ENCODE results near the gene SEMA6C.

Gene SEMA6C

DNA sequence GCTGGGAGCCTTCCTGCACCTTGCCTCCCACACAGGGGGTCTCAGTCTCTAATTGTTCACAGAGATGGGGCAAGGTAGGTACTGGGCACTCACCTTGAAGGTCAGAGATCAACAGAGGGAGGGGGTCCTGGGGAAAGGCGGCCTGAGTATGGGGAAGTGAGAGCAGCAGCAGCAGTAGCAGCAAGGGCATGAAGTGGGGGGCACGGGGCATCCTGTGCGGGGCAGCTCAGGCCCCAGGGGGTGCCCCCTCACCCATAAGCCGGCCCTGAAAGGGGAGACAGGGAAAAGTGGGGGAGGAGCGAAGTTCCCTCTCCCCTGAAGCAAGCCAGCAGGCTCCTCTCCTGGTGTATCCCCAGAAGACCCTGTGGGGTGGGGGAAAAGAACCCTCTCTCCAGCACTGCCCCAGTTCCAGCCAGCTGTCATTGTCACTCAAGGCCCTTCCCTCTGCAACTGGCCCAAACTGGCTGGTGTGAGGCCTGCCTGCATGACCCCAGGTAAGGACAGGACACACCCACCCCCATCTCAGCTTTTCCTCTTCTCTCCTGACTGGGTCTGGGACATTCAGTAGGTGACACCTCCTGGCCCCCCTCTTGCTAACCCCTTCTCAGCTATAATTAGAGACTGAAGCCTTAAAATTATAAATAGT, 3.9 kb downstream of the SEMA6C start:
- Histone ChIP-seq H3K9me3 (ENCODE audit: control insufficient read depth, low read length) (no peaks in the 10 kb centered on the region), H3K36me3 (ENCODE audit: control insufficient read depth, insufficient read depth, low read length) (peaks cover 13% of the 10 kb centered on the region), H3K4me3 (ENCODE audit: extremely low read depth, insufficient read depth, low read length, poor library complexity, severe bottlenecking) (no peak overlapping the region), H3K27ac (ENCODE audit: low read depth, low read length, severe bottlenecking) (no peak overlapping the region), H3K4me1 (ENCODE audit: control insufficient read depth, insufficient read depth, low read length, poor library complexity, severe bottlenecking) (peaks cover 18% of the 10 kb centered on the region)
- WGBS, 2 experiments (ENCODE audit: insufficient coverage in 2 of 2): 80 to 97% methylated on average over 1 to 4 of the region's 5 CpGs

DNA sequence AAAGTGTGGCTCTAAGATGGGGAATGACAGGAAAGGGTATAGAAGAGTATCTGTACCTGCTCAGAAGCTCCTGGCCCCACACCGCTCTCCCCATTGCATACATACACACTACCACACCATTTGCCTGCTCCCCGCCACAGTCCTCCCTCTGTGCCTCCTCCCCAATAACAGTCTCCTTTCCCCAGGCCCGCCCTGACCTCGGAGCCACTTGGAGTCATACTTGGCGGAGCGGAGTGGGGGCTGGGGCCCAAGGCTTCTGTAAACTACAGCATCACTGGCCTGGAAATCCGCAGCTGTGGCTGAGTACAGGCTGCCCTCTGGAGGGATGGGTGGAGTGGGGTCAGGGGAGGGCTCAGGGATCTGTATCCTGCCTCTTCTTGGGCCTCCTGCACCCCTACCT, 8.6 kb downstream of the SEMA6C start:
- H3K9me3 ChIP-seq (ENCODE audit: control insufficient read depth, low read length): no peaks in the 10 kb centered on the region
- 94 to 97% methylated on average over 5 to 6 of the region's 7 CpGs for WGBS, 2 experiments (ENCODE audit: insufficient coverage in 2 of 2)
- peaks cover 31% of the 10 kb centered on the region for H3K36me3 ChIP-seq (ENCODE audit: control insufficient read depth, insufficient read depth, low read length)
- no peak overlapping the region for H3K4me3 ChIP-seq (ENCODE audit: extremely low read depth, insufficient read depth, low read length, poor library complexity, severe bottlenecking)
- H3K4me1 ChIP-seq (ENCODE audit: control insufficient read depth, insufficient read depth, low read length, poor library complexity, severe bottlenecking): no peaks in the 10 kb centered on the region
- no peak overlapping the region for H3K27ac ChIP-seq (ENCODE audit: low read depth, low read length, severe bottlenecking)

DNA sequence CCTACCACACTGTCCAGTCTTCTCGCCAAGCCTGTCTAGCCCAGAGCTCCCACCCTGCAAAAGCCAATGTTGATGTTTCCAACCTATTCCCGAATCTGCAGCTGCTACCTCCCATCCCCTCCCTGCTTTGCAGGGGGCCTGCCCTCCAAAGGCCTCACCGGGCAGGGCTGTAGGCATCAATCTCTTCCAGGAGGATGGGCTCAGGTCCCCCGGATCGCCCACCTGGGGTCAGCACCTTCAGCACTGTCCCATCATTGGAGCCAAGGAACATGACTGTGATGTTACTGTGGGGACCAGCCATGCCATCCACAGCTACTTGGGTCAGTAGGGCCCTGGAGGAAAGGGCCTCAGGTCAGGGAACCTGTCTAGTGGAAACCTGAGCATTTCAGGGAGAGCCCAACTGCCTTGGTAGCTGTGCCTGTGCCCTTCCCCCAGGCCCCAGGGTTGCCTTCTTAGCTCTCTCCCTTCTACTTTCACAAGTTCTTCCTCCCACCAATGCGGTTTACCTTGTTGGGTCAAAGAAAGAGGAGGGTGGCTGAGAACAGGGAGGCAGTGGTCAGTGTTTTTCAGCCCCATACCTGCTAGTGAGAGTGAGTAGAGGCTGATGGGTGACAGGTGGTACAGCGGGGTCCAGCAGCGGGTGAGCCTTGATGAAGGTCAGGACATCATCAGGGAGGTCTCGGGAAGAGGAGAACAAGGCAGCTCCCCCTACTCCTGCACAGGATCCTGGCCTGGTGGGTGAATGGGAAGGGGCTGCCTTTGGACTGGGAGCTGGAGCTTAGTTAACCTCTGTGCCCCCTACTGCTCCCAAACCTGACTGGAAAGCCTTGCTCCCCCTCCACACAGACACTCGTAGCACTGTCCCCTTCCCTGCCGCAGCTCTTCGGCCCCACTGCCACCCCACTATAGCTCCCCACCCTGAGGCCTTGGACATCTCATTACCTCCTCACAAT, 10.7 kb downstream of the SEMA6C start:
- H3K27ac ChIP-seq (ENCODE audit: low read depth, low read length, severe bottlenecking): no peak overlapping the region

DNA sequence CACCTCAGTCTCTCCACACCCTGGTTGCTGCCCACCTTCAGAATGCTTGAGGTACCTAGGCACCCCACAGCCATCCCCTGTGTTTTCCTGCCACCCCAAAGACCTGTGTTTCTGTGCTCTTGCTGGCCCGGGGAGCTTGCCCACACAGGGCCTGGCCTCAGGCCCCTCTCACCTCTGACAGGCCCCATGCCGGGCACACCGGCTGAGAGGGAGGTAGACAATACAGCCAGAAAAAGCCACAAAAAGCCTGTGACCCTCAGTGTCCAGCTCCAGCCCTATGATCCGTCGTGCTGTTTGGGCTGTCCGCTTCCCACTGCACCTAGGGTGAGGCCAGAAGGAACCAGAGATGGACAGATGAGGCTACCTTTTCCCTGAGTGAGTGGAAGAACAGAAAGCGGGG, 11.4 kb downstream of the SEMA6C start:
- Histone ChIP-seq H3K4me1 (ENCODE audit: control insufficient read depth, insufficient read depth, low read length, poor library complexity, severe bottlenecking) (peaks cover 10% of the 10 kb centered on the region), H3K27ac (ENCODE audit: low read depth, low read length, severe bottlenecking) (no peak overlapping the region), H3K9me3 (ENCODE audit: control insufficient read depth, low read length) (no peaks in the 10 kb centered on the region), H3K36me3 (ENCODE audit: control insufficient read depth, insufficient read depth, low read length) (peaks cover 28% of the 10 kb centered on the region), H3K4me3 (ENCODE audit: extremely low read depth, insufficient read depth, low read length, poor library complexity, severe bottlenecking) (no peak overlapping the region)
- 97 to 98% methylated on average over 7 of the region's 7 CpGs for WGBS, 2 experiments (ENCODE audit: insufficient coverage in 2 of 2)

More for the DNA sequence above, 10.7 kb downstream of the SEMA6C start:
- peaks cover 10% of the 10 kb centered on the region for H3K4me1 ChIP-seq (ENCODE audit: control insufficient read depth, insufficient read depth, low read length, poor library complexity, severe bottlenecking)
- no peak overlapping the region for H3K4me3 ChIP-seq (ENCODE audit: extremely low read depth, insufficient read depth, low read length, poor library complexity, severe bottlenecking)
- WGBS, 2 experiments (ENCODE audit: insufficient coverage in 2 of 2): 92 to 96% methylated on average over 9 to 11 of the region's 12 CpGs
- no peaks in the 10 kb centered on the region for H3K9me3 ChIP-seq (ENCODE audit: control insufficient read depth, low read length)
- peaks cover 28% of the 10 kb centered on the region for H3K36me3 ChIP-seq (ENCODE audit: control insufficient read depth, insufficient read depth, low read length)

DNA sequence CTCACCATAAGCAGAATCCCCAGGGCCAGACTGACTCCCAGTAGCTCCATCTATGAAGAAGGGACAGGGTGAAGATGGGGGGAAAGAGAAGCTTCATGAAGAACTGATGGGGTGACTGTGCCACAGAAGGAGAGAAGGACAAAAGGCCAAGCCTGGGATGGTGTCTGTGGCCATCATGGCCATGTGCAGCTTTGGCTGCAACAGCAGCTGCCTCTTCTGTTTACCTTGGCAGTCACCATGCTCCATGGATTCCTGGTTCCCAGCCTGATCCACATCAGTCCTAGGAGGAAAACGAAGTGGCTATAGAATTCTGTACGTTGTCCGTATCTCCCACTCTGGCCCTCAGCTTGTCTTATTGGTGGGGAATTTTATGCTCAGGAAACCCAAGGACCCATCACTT, 12.0 kb downstream of the SEMA6C start:
- H3K4me1 ChIP-seq (ENCODE audit: control insufficient read depth, insufficient read depth, low read length, poor library complexity, severe bottlenecking): peaks cover 10% of the 10 kb centered on the region
- no CpG with 5 or more reads among the region's 3 CpGs for WGBS, 2 experiments (ENCODE audit: insufficient coverage in 2 of 2)
- no peak overlapping the region for H3K4me3 ChIP-seq (ENCODE audit: extremely low read depth, insufficient read depth, low read length, poor library complexity, severe bottlenecking)
- H3K27ac ChIP-seq (ENCODE audit: low read depth, low read length, severe bottlenecking): no peak overlapping the region
- H3K9me3 ChIP-seq (ENCODE audit: control insufficient read depth, low read length): no peaks in the 10 kb centered on the region
- H3K36me3 ChIP-seq (ENCODE audit: control insufficient read depth, insufficient read depth, low read length): peaks cover 28% of the 10 kb centered on the region

DNA sequence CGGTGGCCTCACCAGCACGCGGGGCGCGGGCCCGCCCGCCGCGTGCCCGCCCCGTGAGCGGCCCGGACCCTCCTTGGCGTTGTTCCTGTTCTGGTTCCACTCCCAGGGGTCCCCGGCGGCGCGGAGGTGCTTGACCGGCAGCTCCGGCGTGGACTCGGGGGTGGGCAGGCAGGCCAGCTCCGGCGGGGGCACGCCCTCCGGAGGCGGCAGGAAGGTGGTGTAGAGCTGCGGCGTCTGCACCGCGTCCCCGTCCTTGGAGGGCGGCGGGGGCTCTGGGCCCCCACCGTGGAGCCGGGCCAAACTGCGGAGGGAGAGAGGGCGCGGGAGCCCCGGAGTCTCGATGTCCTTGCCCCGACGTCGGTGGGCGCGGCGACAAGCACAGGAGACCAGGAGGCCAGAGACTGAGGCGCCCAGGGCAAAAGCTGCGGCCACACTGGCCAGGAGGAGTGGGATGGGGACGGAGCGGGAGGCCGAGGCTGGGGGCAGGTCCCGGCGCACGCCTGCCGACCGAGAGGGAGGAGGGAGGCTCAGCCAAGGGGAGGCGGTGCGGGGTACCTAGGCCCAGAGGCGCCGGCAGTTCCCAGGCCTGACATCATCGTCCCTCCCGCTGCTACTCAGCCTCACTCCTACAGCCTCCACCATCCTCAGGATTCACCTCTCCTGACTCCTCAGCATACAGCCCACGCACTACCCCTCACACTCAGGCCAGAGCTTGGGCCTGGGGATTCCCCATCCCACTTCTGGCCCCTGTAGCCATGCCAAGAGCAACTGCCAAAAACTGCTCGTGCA, 13.2 kb downstream of the SEMA6C start:
- peaks cover 10% of the 10 kb centered on the region for H3K4me1 ChIP-seq (ENCODE audit: control insufficient read depth, insufficient read depth, low read length, poor library complexity, severe bottlenecking)
- no peak overlapping the region for H3K4me3 ChIP-seq (ENCODE audit: extremely low read depth, insufficient read depth, low read length, poor library complexity, severe bottlenecking)
- no peaks in the 10 kb centered on the region for H3K9me3 ChIP-seq (ENCODE audit: control insufficient read depth, low read length)
- 77 to 81% methylated on average over 51 to 63 of the region's 65 CpGs for WGBS, 2 experiments (ENCODE audit: insufficient coverage in 2 of 2)
- H3K27ac ChIP-seq (ENCODE audit: low read depth, low read length, severe bottlenecking): no peak overlapping the region
- peaks cover 25% of the 10 kb centered on the region for H3K36me3 ChIP-seq (ENCODE audit: control insufficient read depth, insufficient read depth, low read length)

DNA sequence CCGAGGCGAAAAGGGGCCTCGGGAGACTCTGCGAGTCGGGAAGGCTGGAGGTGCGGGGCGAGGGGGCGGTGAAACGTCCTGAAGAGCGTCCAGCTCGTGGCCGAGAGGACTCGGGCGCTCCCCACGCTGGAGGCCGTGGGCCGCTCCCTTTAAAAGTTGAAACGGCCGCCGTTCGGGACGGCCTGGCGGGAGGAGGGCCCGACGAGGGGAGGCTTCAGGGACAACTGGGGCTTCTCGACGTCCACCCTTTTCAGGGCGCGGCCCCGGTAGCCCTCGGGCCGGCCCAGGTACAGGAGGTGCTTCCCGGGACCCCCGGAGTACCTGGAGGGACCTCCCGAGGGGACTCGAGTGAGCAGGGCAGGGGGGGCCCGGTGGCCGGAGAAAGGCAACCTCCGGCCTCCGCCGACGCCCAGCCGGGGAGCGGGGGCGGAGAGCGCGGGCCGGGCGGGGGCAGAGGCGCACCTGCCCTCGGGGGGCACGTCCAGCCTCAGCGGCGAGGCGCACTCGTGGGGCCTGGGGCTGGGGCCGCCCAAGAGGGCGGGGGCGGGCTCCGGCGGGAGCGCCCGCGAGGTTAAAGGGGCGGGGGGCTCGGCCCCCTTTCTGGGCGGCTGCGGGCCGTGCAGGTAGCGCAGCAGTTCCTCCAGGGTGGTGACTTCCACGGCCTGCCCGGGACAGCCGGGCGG, 14.0 kb downstream of the SEMA6C start:
- Histone ChIP-seq H3K4me3 (ENCODE audit: extremely low read depth, insufficient read depth, low read length, poor library complexity, severe bottlenecking) (no peak overlapping the region), H3K9me3 (ENCODE audit: control insufficient read depth, low read length) (no peaks in the 10 kb centered on the region), H3K36me3 (ENCODE audit: control insufficient read depth, insufficient read depth, low read length) (peaks cover 22% of the 10 kb centered on the region), H3K4me1 (ENCODE audit: control insufficient read depth, insufficient read depth, low read length, poor library complexity, severe bottlenecking) (peaks cover 10% of the 10 kb centered on the region), H3K27ac (ENCODE audit: low read depth, low read length, severe bottlenecking) (no peak overlapping the region)
- WGBS, 2 experiments (ENCODE audit: insufficient coverage in 2 of 2): 79 to 81% methylated on average over 42 to 69 of the region's 74 CpGs

DNA sequence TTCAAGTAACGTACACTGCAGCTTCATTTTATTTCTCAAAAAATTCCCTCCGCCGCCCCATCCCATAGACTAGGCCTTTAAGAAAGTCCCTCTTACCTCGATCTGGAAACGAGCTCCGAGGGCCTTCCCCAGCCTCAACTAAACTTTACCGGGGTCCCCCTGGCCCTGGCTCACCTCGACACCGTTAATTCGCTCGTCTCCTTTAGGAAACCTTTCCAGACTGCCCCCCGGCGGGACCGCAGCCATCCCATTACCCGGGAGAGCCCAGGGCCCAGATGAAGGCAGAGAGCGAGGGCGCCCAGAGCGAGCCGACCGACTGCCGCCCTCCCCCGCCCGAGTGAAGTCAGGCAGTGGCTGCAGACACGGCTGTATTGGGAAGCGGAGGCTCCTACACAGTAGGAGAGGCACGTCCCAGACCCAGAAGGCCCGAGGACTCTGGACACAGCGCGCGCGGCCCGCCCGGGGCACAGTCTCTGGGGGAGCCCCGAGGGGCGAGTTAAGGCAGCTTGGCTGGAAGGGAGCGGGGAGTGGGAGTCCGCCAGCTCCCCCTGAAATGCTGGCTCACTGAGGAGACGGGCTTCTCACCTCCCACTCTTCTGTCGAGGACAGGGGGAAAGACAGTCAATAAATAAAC, 14.6 kb downstream of the SEMA6C start:
- 42 to 52% methylated on average over 33 to 34 of the region's 39 CpGs for WGBS, 2 experiments (ENCODE audit: insufficient coverage in 2 of 2)
- Histone ChIP-seq H3K4me3 (ENCODE audit: extremely low read depth, insufficient read depth, low read length, poor library complexity, severe bottlenecking) (no peak overlapping the region), H3K9me3 (ENCODE audit: control insufficient read depth, low read length) (no peaks in the 10 kb centered on the region), H3K36me3 (ENCODE audit: control insufficient read depth, insufficient read depth, low read length) (peaks cover 19% of the 10 kb centered on the region), H3K27ac (ENCODE audit: low read depth, low read length, severe bottlenecking) (no peak overlapping the region), H3K4me1 (ENCODE audit: control insufficient read depth, insufficient read depth, low read length, poor library complexity, severe bottlenecking) (peaks cover 10% of the 10 kb centered on the region)

DNA sequence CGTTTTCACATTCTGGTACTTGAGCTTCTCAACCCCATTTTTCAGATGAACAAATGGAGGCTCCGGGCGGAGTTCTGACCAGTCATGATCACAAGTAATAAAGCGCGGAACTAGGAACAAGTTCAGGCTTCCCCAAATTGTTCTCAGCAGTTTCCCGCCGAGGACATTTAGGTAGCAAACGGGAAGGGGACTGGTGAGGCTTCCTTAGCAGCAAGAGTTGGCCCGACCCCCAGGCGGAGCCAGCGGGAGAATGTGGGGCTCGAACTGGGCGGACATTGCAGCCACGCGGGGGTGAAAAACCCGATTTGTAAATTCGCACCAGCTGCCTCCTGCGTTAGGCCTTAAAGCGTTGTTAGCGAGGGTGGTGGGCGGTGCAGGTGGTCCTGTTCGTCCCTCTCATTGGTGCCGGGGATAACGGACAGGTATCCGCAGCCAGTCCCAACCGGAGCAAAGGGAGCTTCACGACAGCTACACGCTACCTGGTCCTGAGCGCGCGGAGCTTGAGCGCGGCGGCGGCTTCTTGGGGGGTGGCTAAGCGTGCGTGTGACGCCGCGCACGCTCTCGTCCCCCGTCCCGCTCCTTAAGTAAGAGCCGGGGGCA, 15.3 kb downstream of the SEMA6C start:
- peaks cover 14% of the 10 kb centered on the region for H3K36me3 ChIP-seq (ENCODE audit: control insufficient read depth, insufficient read depth, low read length)
- H3K4me3 ChIP-seq (ENCODE audit: extremely low read depth, insufficient read depth, low read length, poor library complexity, severe bottlenecking): no peak overlapping the region
- H3K9me3 ChIP-seq (ENCODE audit: control insufficient read depth, low read length): no peaks in the 10 kb centered on the region
- 30 to 39% methylated on average over 34 to 43 of the region's 45 CpGs for WGBS, 2 experiments (ENCODE audit: insufficient coverage in 2 of 2)
- H3K27ac ChIP-seq (ENCODE audit: low read depth, low read length, severe bottlenecking): no peak overlapping the region
- H3K4me1 ChIP-seq (ENCODE audit: control insufficient read depth, insufficient read depth, low read length, poor library complexity, severe bottlenecking): peaks cover 10% of the 10 kb centered on the region

Measured in mesodermal cell (in vitro differentiated cells).